Activated T-helper 17 cell treated with anti-CD3 and anti-CD28 coated beads, Interleukin-2, amount 50 U/mL, for 72 hours (primary cell): ENCODE measurements around the gene GLIS2. TPM values are rescaled to one million over a fixed set of nuclear protein-coding genes. Genes with fewer than 3 reads are reported as not detected.
"Not testable (repeated sequence)": the region's sequence is repeated elsewhere in the genome, so short reads cannot be mapped to it uniquely, and the experiment has no call there.

Experiments
- ATAC-seq: fragments of 150-1000 bp; cut with Tn5 transposase; replicated peaks from 2 replicates; pipeline ENCODE4 v1.10.0; 2021; ENCODE audit warnings: mild to moderate bottlenecking, moderate library complexity
- H3K27ac Mint-ChIP-seq: one replicate; pipeline ENCODE4 v1.8.0; 2022; ENCODE audit warnings: mixed read lengths
- H3K27me3 Mint-ChIP-seq: one replicate; pipeline ENCODE4 v1.8.0; 2022; ENCODE audit warnings: mixed read lengths
- H3K36me3 Mint-ChIP-seq: one replicate; pipeline ENCODE4 v1.8.0; 2022; ENCODE audit warnings: low read depth, mild to moderate bottlenecking, mixed read lengths
- H3K4me1 Mint-ChIP-seq: one replicate; pipeline ENCODE4 v1.8.0; 2022; ENCODE audit warnings: mixed read lengths
- H3K4me3 Mint-ChIP-seq: one replicate; pipeline ENCODE4 v1.8.0; 2022; ENCODE audit warnings: mild to moderate bottlenecking, mixed read lengths
- H3K9me3 Mint-ChIP-seq: one replicate; pipeline ENCODE4 v1.8.0; 2022; ENCODE audit warnings: mixed read lengths
- total RNA-seq, 2 donors: library from RNA; stranded (reverse); gene quantifications; one replicate each; pipeline ENCODE4 v1.2.3, GENCODE V29; 2022

GLIS2 gene
- total RNA-seq, 2 donors from 2014 or later: 0.37 to 1.6 TPM

DNA sequence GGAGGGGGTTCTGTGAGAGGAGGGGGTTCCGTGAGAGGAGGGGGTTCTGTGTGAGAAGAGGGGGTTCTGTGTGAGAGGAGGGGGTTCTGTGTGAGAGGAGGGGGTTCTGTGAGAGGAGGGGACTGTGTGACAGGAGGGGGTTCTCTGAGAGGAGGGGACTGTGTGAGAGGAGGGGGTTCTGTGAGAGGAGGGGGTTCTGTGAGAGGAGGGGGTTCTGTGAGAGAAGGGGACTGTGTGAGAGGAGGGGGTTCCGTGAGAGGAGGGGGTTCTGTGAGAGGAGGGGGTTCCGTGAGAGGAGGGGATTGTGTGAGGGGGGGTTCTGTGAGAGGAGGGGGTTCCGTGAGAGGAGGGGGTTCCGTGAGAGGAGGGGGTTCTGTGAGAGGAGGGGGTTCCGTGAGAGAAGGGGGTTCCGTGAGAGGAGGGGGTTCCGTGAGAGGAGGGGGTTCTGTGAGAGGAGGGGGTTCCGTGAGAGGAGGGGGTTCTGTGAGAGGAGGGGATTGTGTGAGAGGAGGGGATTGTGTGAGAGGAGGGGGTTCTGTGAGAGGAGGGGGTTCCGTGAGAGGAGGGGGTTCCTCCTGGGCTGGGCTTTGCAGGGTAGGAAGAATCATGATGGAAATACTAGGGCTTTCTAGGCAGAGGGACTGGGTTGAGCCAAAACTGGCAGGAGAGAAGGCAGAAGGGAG lies 28.6 kb downstream of the GLIS2 start:
- H3K9me3 Mint-ChIP-seq, ATAC-seq, H3K4me1 Mint-ChIP-seq, H3K4me3 Mint-ChIP-seq, H3K27me3 Mint-ChIP-seq, H3K27ac Mint-ChIP-seq: not testable (repeated sequence)
- peaks cover 18% of the 10 kb centered on the region for H3K36me3 Mint-ChIP-seq

DNA sequence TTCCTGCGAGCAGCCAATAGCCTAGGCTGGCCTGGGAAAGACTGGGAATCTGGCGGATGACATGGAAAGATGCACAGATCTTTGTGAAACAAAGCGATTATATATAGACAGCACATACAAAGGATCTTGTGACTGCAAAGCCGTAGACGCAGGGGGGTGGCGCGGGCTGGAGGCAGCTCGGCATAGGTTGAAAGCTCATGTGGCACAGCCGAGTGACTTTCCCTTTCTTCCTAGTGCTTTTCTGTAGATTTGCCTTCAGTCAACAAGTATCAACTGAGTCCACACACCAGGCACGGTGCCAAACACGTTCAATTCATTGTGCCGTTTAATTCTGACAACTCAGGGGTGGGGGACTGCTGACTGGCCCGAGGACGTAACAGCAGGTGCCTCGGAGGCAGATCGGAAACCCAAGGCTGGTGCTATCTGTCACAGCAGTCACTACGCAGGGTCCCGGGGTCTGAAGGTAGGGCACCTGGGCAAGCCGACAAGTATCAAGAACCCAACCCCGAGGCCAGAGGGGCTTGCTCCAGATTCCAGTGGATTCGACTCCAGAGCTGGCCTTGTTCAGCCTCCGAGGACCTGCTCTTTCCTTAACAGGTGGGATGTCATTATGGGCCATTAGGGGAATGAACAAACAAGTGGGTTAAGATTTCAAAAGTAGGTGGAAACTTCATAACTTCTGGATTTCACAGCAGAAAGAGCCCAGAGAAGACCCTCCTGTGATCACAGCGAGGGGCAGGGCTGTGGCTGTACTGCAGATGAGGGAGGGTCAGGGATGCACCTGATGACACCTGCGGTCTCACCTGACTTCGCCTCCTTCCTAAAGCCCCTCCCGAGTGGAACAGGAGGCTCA lies 29.3 kb downstream of the GLIS2 start:
- Mint-ChIP-seq H3K27me3 (no peaks in the 10 kb centered on the region), H3K27ac (no peak overlapping the region), H3K9me3 (no peaks in the 10 kb centered on the region), H3K4me3 (no peak overlapping the region), H3K4me1 (no peaks in the 10 kb centered on the region), H3K36me3 (peaks cover 15% of the 10 kb centered on the region)
- no peak for ATAC-seq

DNA sequence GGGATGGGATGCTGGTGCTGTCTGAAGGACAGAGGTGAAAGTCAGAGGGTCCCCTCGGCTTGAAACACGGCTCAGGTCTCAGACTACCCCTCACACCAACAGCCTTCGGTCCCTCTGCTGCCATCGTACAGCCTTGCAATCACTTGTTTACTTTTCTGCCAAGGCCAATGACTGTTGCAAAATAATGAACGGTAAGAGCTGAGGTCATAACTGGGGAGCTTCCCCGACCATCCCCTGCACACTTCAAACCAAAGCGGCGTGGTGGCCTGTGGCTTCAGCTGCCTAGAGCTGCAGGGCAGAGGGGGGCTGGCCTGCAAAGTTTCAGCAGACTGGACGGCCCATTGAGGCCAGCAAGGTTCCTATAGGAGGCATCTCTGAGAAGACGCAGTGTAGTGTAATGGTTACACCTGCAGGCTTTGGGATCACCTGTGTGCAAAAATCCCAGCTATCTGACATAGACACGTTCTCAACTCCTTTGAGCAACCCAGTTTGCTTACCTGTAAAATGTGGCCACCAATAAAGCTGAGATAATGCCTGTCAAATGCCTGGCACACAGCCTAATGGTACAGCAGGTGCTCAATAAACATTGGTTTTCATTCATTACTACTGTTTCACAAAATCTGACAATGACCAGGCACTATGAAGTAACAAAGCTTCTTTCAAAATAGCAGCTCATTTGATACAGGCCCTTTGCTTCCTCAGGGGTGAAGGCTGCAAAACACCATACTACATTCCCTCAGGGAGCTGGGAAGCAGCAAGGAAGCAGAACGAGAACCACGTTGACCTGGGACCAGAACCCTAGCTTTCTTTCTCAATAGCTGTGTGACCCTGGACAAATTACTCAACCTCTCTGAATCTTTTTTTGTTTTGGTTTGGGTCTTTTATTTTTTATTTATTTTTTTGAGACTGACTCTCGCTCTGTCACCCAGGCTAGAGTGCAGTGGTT lies 30.2 kb downstream of the GLIS2 start:
- Mint-ChIP-seq H3K4me1 (no peaks in the 10 kb centered on the region), H3K4me3 (no peak overlapping the region), H3K9me3 (no peaks in the 10 kb centered on the region), H3K27ac (peak overlapping the region; percentile 23), H3K36me3 (peaks cover 15% of the 10 kb centered on the region), H3K27me3 (no peaks in the 10 kb centered on the region)
- no peak for ATAC-seq

DNA sequence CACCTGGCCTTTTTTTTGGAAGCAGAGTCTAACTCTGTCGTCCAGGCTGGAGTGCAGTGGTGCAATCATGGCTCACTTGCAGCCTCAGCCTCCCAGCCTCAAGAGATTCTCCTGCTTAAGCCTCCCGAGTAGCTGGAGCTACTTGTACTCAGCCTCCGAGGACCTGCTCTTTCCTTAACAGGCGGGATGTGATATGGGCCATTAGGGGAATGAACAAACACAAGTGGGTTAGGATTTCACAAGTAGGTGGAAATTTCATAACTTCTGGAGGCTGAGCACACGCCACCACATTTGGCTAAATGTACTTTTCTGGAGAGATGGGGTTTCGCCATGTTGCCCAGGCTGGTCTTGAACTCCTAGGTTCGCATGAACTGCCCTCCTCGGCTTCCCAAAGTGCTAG lies 31.1 kb downstream of the GLIS2 start:
- peaks cover 15% of the 10 kb centered on the region for H3K36me3 Mint-ChIP-seq
- no peaks in the 10 kb centered on the region for H3K4me1 Mint-ChIP-seq
- H3K27ac Mint-ChIP-seq: peak overlapping the region; percentile 23
- no peak overlapping the region for H3K4me3 Mint-ChIP-seq
- no peaks in the 10 kb centered on the region for H3K9me3 Mint-ChIP-seq
- no peak for ATAC-seq
- H3K27me3 Mint-ChIP-seq: no peaks in the 10 kb centered on the region

DNA sequence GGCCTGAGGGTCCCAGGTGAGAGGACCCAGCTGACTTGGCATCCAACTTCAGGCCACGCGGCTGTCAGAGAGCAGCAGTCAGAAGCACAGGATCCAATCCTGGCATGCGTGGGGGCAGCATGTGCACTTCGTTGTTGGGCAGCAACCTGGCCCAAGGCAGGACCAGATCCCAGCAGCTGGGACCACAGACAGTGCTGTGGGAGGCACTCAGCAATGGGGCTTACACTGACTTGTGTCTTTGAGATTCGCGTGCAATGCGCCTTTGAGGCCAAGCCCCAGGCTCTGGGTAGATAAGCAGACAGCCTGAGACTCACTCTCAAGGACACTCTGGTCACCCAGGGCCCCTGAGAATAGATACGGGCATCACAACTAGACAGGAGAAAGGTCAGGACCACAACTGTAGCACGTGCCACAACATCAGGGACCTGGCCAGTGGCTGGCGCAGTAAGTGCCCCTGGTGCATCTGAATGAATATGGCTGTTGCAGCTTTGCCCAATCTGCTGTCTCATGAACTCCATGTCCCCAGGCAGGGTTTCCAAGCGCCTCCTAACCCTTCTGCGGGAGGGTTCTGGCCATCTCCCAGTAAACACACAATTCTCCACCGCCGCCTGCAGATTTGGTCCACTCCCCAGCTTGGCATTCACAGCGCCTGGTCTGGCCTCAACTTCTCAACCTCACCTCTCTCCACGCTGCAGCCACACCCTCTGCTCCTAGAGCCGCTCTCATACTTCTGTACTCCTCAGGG lies 32.1 kb downstream of the GLIS2 start:
- Mint-ChIP-seq H3K27ac (peak overlapping the region; percentile 23), H3K9me3 (no peaks in the 10 kb centered on the region), H3K4me3 (no peak overlapping the region), H3K36me3 (peaks cover 15% of the 10 kb centered on the region), H3K27me3 (no peaks in the 10 kb centered on the region), H3K4me1 (no peaks in the 10 kb centered on the region)
- ATAC-seq: no peak

GRCh38 chr16:4349332-4349731 lies 33.5 kb downstream of the GLIS2 start:
- Mint-ChIP-seq H3K27me3 (no peaks in the 10 kb centered on the region), H3K4me3 (no peak overlapping the region), H3K9me3 (no peaks in the 10 kb centered on the region), H3K27ac (no peak overlapping the region), H3K36me3 (peaks cover 18% of the 10 kb centered on the region), H3K4me1 (no peaks in the 10 kb centered on the region)
- no peak for ATAC-seq

- peak overlapping the region; percentile 87 for H3K4me3 Mint-ChIP-seq
- H3K27me3 Mint-ChIP-seq: no peaks in the 10 kb centered on the region
- H3K27ac Mint-ChIP-seq: peak overlapping the region; percentile 87
- H3K4me1 Mint-ChIP-seq: no peaks in the 10 kb centered on the region
- H3K36me3 Mint-ChIP-seq: peaks cover 28% of the 10 kb centered on the region
- peak; percentile 27 for ATAC-seq
- no peaks in the 10 kb centered on the region for H3K9me3 Mint-ChIP-seq
These were observed 34.5 kb downstream of the GLIS2 start for GRCh38 chr16:4350365-4350786.

GRCh38 chr16:4350787-4351659 lies 35.2 kb downstream of the GLIS2 start, which contains the start of gene PAM16:
Gene PAM16, minus strand, starts transcription at chr16:4351321. Its CDS starts 87 bp downstream, at chr16:4351234.
- H3K27ac Mint-ChIP-seq: peak within 1 kb of the TSS; percentile 87
- H3K9me3 Mint-ChIP-seq: no peaks in the 10 kb centered on the region
- peak within 1 kb of the TSS; percentile 87 for H3K4me3 Mint-ChIP-seq
- no peaks in the 10 kb centered on the region for H3K4me1 Mint-ChIP-seq
- ATAC-seq: peak; percentile 94
- no peaks in the 10 kb centered on the region for H3K27me3 Mint-ChIP-seq
- peaks cover 28% of the 10 kb centered on the region for H3K36me3 Mint-ChIP-seq

DNA sequence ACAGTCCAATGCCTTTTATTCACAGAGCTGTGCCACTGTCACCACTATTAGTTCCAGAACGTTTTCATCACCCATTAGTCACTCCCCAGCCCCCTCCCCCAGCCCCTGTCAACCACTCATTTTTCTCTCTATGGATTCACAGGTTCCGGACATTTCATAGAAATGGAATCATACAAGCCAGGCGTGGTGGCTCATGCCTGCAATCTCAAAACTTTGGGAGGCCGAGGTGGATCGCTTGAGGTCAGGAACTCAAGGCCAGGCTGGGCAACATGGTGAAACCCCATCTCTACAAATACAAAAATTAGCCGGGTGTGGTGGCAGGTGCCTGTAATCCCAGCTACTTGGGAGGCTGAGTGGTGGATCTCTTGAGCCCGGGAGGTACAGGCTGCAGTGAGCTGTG lies 36.0 kb downstream of the GLIS2 start:
- H3K4me3 Mint-ChIP-seq: peak overlapping the region; percentile 87
- no peaks in the 10 kb centered on the region for H3K9me3 Mint-ChIP-seq
- H3K27me3 Mint-ChIP-seq: no peaks in the 10 kb centered on the region
- H3K4me1 Mint-ChIP-seq: no peaks in the 10 kb centered on the region
- H3K36me3 Mint-ChIP-seq: peaks cover 35% of the 10 kb centered on the region
- no peak for ATAC-seq
- peak overlapping the region; percentile 87 for H3K27ac Mint-ChIP-seq

GRCh38 chr16:4352843-4353242 lies 37.0 kb downstream of the GLIS2 start:
- H3K4me3 Mint-ChIP-seq: no peak overlapping the region
- no peak overlapping the region for H3K27ac Mint-ChIP-seq
- H3K9me3 Mint-ChIP-seq: no peaks in the 10 kb centered on the region
- H3K27me3 Mint-ChIP-seq: no peaks in the 10 kb centered on the region
- no peaks in the 10 kb centered on the region for H3K4me1 Mint-ChIP-seq
- peaks cover 40% of the 10 kb centered on the region for H3K36me3 Mint-ChIP-seq
- ATAC-seq: no peak

- no peaks in the 10 kb centered on the region for H3K4me1 Mint-ChIP-seq
- H3K36me3 Mint-ChIP-seq: peaks cover 40% of the 10 kb centered on the region
- H3K27ac Mint-ChIP-seq: peak overlapping the region; percentile 21
- H3K4me3 Mint-ChIP-seq: no peak overlapping the region
- ATAC-seq: no peak
- no peaks in the 10 kb centered on the region for H3K27me3 Mint-ChIP-seq
- no peaks in the 10 kb centered on the region for H3K9me3 Mint-ChIP-seq
These were observed 37.8 kb downstream of the GLIS2 start for GRCh38 chr16:4353675-4354074.

GRCh38 chr16:4354512-4355409 lies 38.9 kb downstream of the GLIS2 start:
- H3K27me3 Mint-ChIP-seq: no peaks in the 10 kb centered on the region
- H3K27ac Mint-ChIP-seq: peak overlapping the region; percentile 21
- no peaks in the 10 kb centered on the region for H3K9me3 Mint-ChIP-seq
- no peak for ATAC-seq
- no peaks in the 10 kb centered on the region for H3K4me1 Mint-ChIP-seq
- H3K36me3 Mint-ChIP-seq: peaks cover 49% of the 10 kb centered on the region
- no peak overlapping the region for H3K4me3 Mint-ChIP-seq
